ENCODE results near the gene THBS3.
"Not testable (repeated sequence)": the region's sequence is repeated elsewhere in the genome, so short reads cannot be mapped to it uniquely, and the experiment has no call there.

The THBS3 gene

DNA sequence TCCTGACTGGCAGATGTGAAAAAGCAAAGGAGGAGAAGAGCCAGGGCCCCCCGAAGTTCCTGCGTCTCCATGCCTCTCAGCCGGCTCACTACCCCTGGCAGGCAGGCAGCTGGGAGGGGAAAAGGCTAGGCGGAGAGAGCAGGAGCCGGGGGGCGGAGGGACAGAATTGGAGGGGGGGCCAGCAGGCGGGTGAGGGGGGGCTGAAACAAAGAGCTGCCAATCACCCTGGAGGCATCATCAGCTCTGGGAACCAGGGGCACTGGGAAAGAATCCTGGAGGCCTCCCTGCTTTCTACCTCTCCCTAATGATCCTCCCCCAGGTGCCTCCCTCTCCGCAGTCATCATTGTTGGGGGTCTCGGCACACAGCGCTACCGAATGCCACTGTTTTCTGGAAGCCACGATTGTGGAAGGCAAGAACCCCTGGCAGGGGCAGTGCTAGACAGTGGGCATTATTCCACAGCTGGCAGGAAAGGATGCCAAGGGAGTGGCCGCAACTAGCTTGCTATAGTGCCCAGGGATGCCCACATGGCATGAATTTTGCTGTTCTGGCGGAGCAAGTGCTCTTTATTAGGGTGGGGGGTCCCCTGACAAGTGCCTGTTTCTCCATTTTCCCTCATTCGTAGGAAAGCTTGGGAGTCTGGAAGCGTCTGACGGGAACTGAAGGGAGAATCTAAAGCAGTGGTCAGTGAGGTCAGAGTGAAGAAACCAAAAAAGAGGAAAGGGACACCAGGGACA, at the start of gene THBS3:
THBS3 (minus strand) TSS at position 92 of the 735 bp plus-strand sequence; CDS start at position 71, 21 bp downstream.
- no peak for DNase-seq (ENCODE audit: low read depth)

DNA sequence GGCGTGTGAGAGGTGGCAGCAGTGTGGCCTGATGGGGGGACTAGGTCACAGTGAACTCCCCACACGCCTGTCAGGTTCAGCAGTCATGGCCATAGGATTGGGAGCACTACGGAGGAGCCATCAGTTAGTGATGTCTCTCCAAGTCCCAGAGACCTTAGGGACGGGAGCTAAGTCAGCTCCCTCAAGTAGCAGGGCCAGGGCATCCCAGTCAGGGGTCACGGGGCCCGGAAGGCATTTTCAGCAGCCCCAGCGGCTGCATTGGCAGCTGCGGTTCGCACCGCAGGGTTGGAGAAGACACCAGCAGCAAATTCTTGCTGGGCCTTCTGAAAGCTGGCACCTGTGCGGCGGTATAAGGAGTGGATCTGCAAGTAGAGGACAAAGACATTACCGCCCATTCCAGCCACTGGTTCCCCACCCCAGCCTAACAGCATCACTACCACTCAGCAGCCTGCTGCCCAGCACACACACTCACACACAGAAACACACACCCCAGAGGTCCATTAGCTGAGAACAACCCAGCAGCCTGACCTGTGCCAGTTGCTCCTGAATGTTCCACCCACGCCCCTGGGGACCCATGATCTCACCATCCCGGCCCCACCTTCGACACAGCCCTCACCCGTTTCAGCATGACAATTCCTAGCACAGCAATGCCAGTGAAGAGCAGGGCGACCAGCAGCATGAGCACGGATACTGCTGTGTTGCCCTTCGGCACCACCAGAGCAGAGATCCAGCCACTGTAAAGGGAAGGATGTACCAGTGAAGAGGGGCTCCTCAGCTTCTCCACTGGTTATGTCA, 48.6 kb upstream of the THBS3 start:
- DNase-seq (ENCODE audit: low read depth), result no peak

DNA sequence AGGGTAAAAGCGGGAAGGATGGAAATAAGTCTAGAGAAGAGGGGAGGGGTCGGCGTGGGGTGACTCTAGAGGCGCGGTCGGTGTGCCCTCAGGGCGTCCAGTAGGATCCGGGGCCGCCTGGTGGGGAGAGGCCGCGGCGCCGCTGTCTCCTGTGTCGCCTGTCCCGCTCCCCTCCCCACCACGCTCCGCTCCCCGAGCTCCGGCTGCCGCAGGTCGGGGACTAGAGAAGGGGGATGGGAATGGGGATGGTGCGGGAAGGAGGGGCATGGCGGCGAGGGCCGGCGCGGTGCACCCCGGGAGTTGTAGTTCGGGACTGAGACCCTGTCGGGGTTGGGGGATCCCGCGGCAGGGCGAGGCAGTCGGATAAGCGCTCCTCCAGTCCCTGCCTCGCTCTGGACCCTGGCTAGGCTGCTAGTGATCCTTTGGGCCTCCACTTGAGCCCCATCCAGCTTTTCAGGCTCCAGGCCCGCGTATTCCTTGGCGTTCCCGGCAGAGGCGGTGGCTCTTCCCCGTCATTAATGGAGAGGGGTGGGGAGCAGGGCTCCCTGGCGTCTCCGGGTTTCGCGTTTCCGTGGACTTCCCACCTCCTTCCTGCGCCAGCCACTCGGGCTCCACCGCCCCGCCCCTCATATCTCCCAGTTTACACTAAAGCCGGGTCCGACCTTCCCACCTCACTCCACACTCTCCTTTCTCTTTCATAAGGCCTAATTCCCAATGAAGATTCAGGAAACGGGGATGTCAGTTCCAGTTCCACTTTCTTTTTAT, 47.7 kb upstream of the THBS3 start, which contains the start of gene ENTREP3:
ENTREP3 (minus strand) TSS at position 241 of the 765 bp plus-strand sequence. CDS start 606 bp downstream, outside the sequence.
- DNase-seq (ENCODE audit: low read depth), result peak; percentile 78

DNA sequence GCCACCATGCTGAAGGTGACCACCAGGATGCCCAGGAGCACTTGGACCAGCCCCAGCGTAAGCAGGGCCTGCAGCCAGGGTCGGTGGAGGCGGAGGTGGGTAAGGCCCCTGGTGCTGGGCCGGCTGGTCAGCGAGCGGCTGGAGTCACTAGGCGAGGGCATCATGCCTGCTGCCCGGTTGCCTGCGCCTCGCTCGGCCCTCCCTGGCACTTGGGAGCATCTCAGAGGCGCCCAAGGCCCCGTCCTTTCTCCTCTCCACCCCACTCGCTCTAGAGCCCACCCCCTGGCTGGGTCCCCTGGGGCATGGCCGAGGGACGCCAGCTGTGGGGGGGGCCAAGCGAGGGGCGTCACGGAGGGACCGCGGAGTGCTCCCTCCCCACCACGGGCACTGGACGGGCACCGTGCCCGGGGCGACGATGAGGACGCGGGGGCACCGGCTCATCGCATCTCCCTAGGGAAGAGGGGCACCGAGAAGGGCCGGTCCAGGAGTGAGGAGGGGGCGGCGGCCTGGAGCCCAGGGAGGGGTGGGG, 47.1 kb upstream of the THBS3 start:
- DNase-seq (ENCODE audit: low read depth), result no peak

DNA sequence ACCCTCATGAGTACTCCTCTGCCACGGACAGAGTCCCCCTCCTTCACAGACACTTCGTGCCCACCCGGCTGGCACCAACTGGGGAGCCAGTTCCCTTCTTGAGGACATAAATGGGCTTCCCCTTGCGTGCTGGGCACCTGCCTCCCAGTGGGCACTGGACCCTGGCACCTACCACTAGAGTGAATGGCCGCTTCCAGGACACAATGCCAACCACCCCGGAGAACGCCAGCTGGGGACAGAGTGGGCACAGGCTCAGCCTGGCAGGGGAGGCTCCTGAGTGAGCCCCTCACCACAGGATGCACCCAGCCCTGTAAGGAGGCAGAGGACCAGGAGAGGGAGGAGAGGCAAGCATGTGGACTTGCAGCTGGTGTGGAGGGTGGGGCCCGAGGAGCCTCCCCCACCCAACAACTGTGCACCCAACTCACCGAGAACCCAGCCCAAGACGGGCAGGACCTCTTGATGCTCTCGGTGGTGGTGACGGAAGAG, 46.6 kb upstream of the THBS3 start:
- no peak for DNase-seq (ENCODE audit: low read depth)

DNA sequence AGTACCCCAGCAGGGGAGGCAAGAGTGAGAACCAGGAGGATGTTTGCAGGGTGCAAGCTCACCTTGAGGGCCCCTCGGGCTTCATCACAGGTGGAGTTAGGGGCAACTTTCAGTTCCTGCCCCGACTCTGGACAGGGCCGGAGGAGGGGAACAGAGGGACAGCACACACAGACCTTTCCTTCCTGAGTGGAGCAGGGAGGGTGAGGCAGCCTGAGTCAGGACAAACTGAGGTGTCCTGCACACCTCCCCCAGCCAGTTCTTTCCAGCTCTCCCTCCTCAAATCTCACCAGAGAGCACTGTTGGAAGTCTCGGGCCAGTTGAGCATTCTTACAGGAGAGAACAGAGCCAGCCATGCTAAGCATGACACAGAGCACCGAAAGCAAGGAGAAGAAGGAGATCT, 46.1 kb upstream of the THBS3 start:
- DNase-seq (ENCODE audit: low read depth), result no peak

DNA sequence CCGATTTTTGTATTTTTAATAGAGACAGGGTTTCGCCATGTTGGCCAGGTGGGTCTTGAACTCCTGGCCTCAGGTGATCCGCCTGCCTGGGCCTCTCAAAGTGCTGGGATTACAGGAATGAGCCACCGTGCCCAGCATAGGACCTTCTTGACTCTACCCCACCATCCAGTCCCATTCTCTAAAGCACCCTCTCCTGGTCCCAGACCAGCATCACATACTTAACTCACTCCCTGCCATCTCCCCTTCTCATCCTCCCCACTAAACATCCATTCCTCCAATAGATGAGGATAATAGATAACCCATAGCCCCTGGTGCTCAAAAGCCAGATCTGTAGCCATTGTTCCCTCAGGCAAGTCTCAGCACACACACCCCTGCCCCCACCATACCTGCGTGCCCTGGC, 45.5 kb upstream of the THBS3 start:
- DNase-seq (ENCODE audit: low read depth), result no peak

DNA sequence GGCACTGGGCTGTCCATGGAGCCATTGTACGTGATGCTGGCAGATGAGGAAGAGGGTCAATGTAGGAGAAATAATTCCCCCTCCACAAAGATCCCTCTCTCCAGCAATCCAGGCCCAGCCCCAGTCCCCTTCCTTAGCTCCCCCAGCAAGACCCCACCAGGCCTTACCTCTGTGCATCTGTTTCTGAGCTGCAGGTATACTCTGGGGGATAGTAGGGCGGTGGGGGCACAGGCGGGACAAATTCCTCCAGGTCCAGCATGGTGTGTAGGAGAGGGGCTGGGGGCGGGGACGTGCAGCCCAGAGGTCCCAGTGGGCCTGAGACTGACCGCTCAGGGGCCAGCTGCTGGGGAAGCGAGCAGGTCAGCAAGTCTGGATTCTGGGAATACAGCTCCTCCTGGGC, 43.9 kb upstream of the THBS3 start:
- DNase-seq (ENCODE audit: low read depth), result no peak

DNA sequence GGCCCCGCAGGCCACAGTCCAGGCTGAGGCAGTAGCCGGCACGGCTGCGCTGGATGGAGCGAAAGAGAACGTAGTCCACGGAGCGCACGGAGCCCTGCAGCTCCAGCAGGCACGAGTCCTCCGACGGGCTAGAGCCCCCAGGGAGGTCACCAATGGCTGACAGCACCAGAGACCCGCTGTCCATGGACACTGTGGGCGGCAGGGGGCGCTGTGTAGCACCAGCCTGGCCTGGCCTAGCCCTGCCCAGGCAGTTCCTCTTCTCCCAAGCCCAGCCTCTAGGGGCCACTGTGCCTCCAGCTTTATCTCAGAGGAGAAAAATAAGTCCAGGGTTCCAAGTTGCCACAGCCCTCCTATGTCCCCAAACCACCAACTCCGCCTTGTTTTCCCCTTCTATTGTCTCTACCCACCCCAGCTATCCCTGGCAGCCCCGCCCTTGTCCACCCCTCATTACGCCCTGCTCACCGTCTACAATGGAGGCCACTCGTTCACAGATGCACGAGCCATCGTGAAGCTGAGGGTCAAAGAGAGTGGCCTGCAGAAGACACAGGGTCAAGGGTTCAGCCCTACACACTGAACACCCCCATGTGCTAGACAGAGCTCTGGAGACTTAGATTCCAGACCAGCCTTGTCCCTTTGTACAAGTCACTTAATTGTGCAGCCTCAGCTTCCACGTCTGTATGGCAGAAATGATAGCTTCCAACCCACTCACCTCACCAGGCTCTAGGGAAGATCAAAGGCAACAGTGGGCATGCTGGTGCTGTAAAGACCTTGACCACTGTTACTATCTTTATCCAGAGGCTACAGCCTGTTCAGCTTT, 43.1 kb upstream of the THBS3 start:
- peak; percentile 96 for DNase-seq (ENCODE audit: low read depth)

DNA sequence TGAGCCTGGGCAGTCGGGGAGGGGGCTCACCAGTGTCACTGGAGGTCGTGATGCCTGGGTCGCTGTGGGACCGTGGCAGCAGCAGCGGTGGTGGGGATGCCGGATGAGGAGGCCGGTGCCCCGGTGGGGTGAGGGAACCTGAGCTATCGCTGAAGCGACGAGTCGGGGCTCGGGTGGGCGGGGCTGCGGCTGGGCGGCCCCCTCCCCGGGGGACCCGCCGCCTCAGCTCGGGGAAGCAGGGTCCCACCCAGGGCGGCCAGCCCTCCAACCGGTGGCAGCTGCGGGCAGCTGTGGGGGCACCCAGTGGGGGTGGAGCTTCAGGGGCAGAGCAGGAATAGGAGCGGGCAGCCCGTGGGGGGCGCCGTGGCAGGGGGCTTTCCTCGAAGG, 42.5 kb upstream of the THBS3 start:
- no peak for DNase-seq (ENCODE audit: low read depth)

DNA sequence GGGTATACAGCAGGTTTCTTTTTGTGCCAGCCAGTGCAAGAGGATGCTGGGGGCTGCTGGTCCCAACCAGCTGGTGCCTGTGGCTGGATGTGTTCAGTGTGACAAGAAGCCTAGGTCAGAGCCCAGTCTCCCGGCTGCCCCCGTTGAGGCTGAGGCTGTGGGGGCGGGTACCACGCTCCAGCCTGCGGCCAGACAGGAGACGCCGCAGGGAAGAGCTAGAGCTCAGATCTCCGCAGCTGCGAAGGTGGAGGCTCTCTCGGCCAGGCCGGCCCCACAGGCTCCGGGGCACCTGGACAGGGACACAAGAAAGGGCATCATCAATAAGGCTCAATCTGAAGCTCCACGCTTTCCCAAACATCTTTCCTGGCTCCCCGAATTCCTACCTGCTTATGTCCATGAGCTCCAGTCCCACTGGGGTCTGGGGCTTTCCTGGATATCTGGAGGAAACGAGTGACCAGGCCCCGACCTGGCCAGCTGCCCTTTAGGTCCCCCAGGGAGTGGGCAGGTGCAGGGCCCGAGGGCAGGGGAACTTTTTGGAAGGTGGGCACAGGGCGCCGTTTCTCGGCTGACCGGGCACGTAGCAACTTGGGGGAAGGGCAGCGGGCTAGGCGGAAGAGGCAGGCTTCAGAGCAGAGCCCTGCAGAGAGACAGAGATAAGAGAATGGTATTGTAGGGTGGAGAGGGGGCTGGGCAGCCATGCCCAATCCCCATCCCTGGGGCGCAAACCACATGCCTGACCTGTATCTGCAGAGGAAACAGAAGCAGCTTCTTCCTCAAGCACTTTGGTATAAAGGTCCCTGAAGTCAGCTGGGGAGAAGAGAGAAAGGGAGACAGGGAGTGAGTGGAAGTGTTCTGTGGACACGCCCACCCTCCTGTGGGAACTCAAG, 40.2 kb upstream of the THBS3 start:
- DNase-seq (ENCODE audit: low read depth), result no peak

DNA sequence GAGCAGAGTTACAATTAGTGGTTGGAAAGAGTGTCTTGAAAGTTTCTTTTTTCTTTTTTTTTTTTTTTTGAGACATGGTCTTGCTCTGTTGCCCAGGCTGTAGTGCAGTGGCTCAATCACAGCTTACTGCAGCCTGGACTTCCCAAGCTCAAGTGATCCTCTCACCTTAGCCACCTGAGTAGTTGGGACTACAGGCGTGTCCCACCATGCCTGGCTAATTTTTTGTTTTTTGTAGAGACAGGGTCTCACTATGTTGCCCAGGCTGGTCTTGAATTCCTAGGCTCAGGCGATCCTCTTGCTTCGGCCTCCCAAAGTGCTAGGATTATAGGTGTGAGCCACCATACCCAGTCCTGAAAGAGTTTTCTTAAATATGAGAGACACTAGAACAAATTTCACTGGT, 39.1 kb upstream of the THBS3 start:
- not testable (repeated sequence) for DNase-seq (ENCODE audit: low read depth)

DNA sequence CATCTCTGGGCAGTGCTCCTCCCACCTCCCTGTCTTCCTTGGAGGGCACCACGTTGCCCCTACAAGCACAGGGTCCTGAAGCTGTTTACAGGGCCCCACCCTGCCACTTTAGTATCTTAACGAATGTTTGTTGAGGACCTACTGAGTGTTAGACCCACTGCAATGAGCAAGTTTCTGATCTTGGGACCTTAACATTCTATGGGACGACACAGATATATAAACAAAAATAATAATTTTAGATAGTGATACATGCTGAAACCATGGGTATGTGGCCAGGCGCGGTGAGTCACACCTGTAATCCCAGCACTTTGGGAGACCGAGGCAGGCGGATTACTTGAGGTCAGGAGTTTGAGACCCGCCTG, 37.4 kb upstream of the THBS3 start:
- no peak for DNase-seq (ENCODE audit: low read depth)

DNA sequence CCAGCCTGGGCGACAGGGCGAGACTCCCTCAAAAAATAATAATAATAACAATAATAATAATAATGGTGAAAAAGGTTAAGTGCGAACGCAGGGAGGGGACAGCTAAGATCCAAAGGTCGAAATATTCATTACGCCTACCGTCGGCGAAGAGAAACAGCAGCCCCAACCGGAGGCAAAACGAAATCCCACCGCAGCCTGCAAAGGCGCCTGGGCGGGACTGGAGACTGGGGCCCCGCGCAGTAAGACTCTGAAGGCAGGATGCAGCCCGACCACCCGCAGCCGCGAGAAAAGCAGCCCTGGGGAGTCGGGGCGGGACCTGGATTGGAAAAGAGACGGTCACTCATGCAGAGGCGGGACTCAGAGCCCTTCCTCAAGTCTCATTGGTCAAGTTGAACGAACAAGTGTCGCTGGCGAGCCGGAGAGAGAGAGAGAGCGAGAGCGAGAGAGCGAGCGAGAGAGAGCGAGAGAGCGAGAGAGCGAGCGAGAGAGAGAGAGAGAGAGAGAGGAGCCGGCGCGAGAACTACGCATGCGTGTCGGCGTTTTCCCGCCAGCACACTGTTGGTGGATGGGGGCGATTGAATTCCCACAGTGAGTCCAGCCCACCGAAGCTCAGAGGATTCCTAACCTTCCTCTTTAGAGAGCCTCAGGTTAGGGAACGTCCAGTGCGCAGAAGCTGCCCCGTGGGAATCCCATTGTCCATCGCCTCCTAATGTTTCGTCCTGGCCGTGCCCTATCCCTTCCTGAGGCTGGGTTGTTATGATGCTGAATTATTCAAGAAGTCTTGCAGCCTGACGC, 36.9 kb upstream of the THBS3 start:
- DNase-seq (ENCODE audit: low read depth), result peak; percentile 95

DNA sequence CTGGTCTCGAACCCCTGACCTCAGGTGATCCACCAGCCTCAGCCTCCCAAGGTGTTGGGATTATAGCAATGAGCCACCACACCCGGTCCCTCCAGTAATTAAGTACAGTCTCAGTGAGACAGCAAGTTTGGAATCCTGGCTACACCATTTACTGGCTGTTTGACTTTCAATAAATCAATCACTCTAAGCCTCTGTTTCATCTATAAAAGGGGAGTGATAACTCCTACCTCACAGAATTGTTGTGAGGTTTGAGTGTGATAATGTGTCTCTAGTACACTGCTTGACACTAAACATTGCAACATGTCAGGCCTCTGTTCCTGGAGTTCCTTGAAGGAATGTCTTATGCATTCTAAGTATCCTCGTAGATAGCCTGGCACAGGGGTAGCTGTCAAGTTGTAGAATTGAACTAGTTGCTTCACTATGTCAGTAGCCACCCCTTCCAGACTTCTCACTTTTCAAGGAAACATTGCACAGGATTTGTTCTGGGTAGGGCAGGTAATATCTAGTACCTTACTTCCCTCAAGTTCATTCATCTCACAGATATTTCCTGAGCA, 35.2 kb upstream of the THBS3 start:
- no peak for DNase-seq (ENCODE audit: low read depth)

DNA sequence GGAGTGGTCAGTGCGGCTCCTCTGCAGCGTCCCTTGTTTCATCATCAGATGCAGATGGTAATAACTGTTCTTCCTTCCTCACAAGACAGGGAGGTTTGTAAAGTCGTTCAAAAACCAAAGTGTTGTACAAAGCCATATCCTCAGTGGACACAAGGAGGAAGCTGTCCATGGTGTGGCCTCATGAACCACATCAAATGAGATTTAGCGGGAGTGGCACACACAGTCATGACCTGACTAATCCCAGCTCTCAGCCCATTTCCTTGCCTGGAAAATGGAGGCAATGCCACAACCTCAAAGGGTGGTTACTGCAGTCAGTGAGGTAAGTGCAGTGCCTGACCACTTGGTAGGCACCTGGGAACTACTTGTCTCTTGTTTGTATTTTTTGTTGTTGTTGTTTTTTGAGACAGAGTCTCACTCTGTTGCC, 34.2 kb upstream of the THBS3 start:
- DNase-seq (ENCODE audit: low read depth), result no peak

DNA sequence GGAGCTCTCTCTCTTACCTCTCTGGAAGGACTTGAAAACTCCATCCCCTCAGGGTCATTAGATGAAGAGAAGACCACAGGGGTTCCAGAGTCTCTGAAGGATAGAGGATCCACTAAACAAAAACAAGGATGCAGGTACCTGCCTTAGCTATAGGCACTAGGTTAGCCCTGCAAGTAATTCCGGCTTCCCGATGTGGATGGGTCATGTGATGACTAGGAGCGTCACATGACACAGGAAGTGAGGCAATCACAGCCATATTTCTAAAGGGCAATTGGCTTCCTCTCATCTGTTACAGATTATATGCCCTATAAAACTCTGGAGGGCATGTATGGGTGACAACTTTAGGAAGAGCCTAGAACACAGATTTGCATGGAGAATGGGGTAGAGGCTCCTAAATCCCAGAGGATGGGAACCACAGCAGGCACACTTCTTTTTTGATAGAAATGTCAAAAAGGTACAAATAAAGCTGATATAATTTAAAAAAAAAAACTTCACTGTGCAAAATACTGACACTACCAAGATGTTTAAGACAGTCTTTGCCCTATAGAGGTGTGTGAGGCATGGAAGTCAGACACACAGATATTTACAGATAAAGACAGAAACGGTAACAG, 33.5 kb upstream of the THBS3 start:
- no peak for DNase-seq (ENCODE audit: low read depth)

DNA sequence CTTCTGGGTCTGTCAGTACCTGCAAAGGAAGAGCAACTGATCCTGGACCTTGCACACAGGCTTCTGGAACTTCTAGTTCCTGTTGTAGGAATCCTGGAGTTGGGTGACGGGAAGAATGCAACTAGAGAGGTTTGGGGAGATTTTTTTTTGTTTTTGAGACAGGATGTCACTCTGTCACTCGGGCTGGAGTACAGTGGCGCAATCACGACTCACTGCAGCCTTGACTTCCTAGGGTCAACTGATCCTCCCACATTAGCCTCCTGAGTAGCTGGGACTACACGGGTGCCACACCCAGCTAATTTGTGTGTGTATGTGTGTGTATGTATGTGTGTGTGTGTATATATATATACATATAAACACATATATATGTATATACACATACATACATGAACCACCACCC, 28.8 kb upstream of the THBS3 start:
- DNase-seq (ENCODE audit: low read depth), result no peak

DNA sequence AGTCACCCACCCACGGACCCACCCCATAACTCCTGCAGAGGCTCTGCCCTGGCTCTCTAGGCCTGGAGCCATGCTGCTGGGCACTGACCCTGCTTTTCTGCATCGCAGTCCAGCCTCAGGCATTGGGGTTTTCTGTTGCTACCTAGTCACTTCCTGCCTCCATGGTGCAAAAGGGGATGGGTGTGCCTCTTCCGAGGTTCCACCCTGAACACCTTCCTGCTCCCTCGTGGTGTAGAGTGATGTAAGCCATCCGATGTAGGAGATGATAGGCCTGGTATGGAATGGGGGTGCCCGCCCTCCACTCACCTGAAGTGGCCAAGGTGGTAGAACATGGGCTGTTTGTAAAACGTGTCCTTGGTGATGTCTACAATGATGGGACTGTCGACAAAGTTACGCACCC, 27.7 kb upstream of the THBS3 start:
- not testable (repeated sequence) for DNase-seq (ENCODE audit: low read depth)

All from activated T-cell treated with anti-CD3 and anti-CD28 coated beads for 48 hours (primary cell).